Brain pericyte (primary cell): ENCODE results near the gene VWA1.
"Not testable (repeated sequence)": the region's sequence is repeated elsewhere in the genome, so short reads cannot be mapped to it uniquely, and the experiment has no call there.

Experiments
- DNase-seq: peaks from one replicate; pipeline ENCODE4 v3.0.0-alpha.2; 2012; ENCODE audit warnings: low read depth, low spot score

VWA1 gene

GRCh38 chr1:1483714-1484113 is 48.2 kb downstream of the VWA1 start:
- DNase-seq = no peak

- not testable (repeated sequence) for DNase-seq
Measured at GRCh38 chr1:1484976-1485750, 49.7 kb downstream of the VWA1 start.

- DNase-seq = not testable (repeated sequence)
Measured at GRCh38 chr1:1485755-1486317, 50.3 kb downstream of the VWA1 start.

GRCh38 chr1:1487701-1488100 is 52.2 kb downstream of the VWA1 start:
- DNase-seq = no peak

GRCh38 chr1:1489231-1489630 is 53.7 kb downstream of the VWA1 start:
- no peak for DNase-seq

GRCh38 chr1:1489861-1490260 is 54.4 kb downstream of the VWA1 start:
- no peak for DNase-seq

GRCh38 chr1:1490633-1491230 is 55.2 kb downstream of the VWA1 start:
- DNase-seq = no peak

GRCh38 chr1:1491601-1492000 is 56.1 kb downstream of the VWA1 start:
- no peak for DNase-seq
